Fibroblast of lung (primary cell): ENCODE measurements around the gene TRIM71.

Experiments
- EZH2 ChIP-seq: IDR thresholded peaks from 2 replicates; pipeline ENCODE4 v1.5.1; 2012; ENCODE audit warnings: low read length, control low read depth, mild to moderate bottlenecking; ENCODE audit errors: missing control alignments
- TF ChIP-seq, protein P1 (sequence below), 2 donors: IDR thresholded peaks in 1 of 2; conservative IDR thresholded peaks in 1 of 2; 1 replicate in 1 of 2; 2 replicates in 1 of 2; pipeline ENCODE4 v1.5.1; 2011 to 2012; ENCODE audit warnings: low read length in 2 of 2, control low read depth in 1 of 2, inconsistent platforms in 1 of 2, low read depth in 1 of 2, mild to moderate bottlenecking in 1 of 2

GRCh38 chr3:32815841-32816438 is 1.9 kb upstream of the TRIM71 start:
- TF ChIP-seq, protein P1, sequence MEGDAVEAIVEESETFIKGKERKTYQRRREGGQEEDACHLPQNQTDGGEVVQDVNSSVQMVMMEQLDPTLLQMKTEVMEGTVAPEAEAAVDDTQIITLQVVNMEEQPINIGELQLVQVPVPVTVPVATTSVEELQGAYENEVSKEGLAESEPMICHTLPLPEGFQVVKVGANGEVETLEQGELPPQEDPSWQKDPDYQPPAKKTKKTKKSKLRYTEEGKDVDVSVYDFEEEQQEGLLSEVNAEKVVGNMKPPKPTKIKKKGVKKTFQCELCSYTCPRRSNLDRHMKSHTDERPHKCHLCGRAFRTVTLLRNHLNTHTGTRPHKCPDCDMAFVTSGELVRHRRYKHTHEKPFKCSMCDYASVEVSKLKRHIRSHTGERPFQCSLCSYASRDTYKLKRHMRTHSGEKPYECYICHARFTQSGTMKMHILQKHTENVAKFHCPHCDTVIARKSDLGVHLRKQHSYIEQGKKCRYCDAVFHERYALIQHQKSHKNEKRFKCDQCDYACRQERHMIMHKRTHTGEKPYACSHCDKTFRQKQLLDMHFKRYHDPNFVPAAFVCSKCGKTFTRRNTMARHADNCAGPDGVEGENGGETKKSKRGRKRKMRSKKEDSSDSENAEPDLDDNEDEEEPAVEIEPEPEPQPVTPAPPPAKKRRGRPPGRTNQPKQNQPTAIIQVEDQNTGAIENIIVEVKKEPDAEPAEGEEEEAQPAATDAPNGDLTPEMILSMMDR (conservative IDR thresholded peaks at IDR 0.05 in 1 of 2, IDR thresholded peaks at IDR 0.05 in 1 of 2; ENCODE audit: low read depth in 1 of 2, low read length in 2 of 2) = no peak
- no peak for TF ChIP-seq EZH2
